Neural crest cell (in vitro differentiated cells): ENCODE results near the gene ARHGEF17. TPM values are rescaled to one million over a fixed set of nuclear protein-coding genes. Genes with fewer than 3 reads are reported as not detected.

Source experiments
- DNase-seq: peaks from one replicate; pipeline ENCODE4 v3.0.0; 2021; ENCODE audit warnings: low read depth, mixed read lengths, low spot score
- H3K27ac Mint-ChIP-seq: one replicate; pipeline ENCODE4 v1.8.0; 2021; ENCODE audit warnings: mild to moderate bottlenecking, mixed read lengths; ENCODE audit not compliant: unreplicated experiment
- H3K27me3 Mint-ChIP-seq: 2 replicates; pipeline ENCODE4 v1.8.0; 2021; ENCODE audit warnings: low read depth, mild to moderate bottlenecking, mixed read lengths
- H3K36me3 Mint-ChIP-seq: 2 replicates; pipeline ENCODE4 v1.8.0; 2021; ENCODE audit warnings: low read depth, mild to moderate bottlenecking, mixed read lengths
- H3K4me1 Mint-ChIP-seq: 2 replicates; pipeline ENCODE4 v1.8.0; 2021; ENCODE audit warnings: mixed read lengths
- H3K4me3 Mint-ChIP-seq: one replicate; pipeline ENCODE4 v1.8.0; 2021; ENCODE audit warnings: mild to moderate bottlenecking, mixed read lengths
- H3K9me3 Mint-ChIP-seq: 2 replicates; pipeline ENCODE4 v1.8.0; 2021; ENCODE audit warnings: mixed read lengths
- total RNA-seq: library from RNA; stranded (reverse); gene quantifications from 2 replicates; pipeline ENCODE4 v1.2.1, GENCODE V29; 2021
- TF ChIP-seq, protein P1 (sequence below): fragments of 200-600 bp; sonication (generic); conservative IDR thresholded peaks from 2 replicates; pipeline ENCODE4 v1.5.0; 2021; ENCODE audit warnings: antibody characterized with exemption, mild to moderate bottlenecking

ARHGEF17 gene
- total RNA-seq, 1 donor from 2014 or later: 55.7 TPM

DNA sequence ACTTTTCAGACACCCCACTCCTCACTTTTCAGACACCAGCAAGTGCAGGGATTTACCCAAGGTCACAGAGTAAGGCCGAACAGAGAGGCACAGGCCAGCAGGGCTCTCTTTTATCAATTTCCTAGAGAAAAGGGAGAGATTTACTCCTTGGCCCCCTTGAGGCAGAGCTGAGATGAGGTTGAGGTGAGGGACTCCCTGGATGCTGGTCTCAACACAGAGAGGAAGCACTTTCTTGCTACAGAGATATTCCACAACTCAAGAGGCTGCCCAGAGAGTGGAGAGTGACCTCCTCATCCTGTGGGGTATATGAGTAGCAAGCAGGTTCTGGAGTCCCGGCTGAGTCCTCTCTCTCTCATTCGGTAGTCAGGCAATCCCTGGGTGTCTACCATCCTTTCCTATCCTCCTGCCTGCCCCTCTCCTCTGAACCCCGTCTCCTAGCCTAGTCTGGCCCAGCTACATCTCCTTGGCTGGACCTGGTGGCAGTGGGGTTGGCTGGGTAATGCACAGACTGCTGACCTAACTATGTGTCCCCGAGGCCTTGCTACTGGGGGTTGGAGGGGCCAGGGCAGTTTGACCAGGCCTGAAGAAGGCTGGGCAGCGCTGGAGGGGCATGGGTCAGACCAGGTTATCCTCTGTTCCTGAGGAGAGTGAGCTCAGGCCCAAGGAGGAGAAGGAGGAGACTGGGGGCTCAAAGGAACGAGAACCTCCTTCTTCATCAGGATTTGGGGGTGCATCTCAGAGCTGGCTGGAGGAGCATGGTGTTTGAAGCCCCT, 1.8 kb upstream of the ARHGEF17 start:
- no peak for DNase-seq
- Mint-ChIP-seq H3K27me3 (no peaks in the 10 kb centered on the region), H3K36me3 (no peaks in the 10 kb centered on the region), H3K9me3 (no peaks in the 10 kb centered on the region), H3K4me1 (peaks cover 18% of the 10 kb centered on the region), H3K27ac (no peak overlapping the region), H3K4me3 (peak overlapping the region; percentile 88)
- TF ChIP-seq, protein P1, sequence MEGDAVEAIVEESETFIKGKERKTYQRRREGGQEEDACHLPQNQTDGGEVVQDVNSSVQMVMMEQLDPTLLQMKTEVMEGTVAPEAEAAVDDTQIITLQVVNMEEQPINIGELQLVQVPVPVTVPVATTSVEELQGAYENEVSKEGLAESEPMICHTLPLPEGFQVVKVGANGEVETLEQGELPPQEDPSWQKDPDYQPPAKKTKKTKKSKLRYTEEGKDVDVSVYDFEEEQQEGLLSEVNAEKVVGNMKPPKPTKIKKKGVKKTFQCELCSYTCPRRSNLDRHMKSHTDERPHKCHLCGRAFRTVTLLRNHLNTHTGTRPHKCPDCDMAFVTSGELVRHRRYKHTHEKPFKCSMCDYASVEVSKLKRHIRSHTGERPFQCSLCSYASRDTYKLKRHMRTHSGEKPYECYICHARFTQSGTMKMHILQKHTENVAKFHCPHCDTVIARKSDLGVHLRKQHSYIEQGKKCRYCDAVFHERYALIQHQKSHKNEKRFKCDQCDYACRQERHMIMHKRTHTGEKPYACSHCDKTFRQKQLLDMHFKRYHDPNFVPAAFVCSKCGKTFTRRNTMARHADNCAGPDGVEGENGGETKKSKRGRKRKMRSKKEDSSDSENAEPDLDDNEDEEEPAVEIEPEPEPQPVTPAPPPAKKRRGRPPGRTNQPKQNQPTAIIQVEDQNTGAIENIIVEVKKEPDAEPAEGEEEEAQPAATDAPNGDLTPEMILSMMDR: no peak

GRCh38 chr11:73306977-73307322, 1.1 kb upstream of the ARHGEF17 start:
- no peaks in the 10 kb centered on the region for H3K36me3 Mint-ChIP-seq
- no peak for DNase-seq
- H3K27ac Mint-ChIP-seq: peak overlapping the region; percentile 95
- peaks cover 24% of the 10 kb centered on the region for H3K4me1 Mint-ChIP-seq
- no peaks in the 10 kb centered on the region for H3K9me3 Mint-ChIP-seq
- TF ChIP-seq, protein P1: no peak
- peak overlapping the region; percentile 88 for H3K4me3 Mint-ChIP-seq
- no peaks in the 10 kb centered on the region for H3K27me3 Mint-ChIP-seq

GRCh38 chr11:73307323-73308002, 613 bp upstream of the ARHGEF17 start:
- Mint-ChIP-seq H3K27me3 (no peaks in the 10 kb centered on the region), H3K9me3 (no peaks in the 10 kb centered on the region), H3K27ac (peak overlapping the region; percentile 95), H3K36me3 (no peaks in the 10 kb centered on the region), H3K4me3 (peak overlapping the region; percentile 88), H3K4me1 (peaks cover 29% of the 10 kb centered on the region)
- peak; percentile 100 for DNase-seq
- TF ChIP-seq, protein P1: peak; percentile 88

- peak overlapping the region; percentile 73 for H3K4me3 Mint-ChIP-seq
- TF ChIP-seq, protein P1: no peak
- H3K9me3 Mint-ChIP-seq: no peaks in the 10 kb centered on the region
- no peaks in the 10 kb centered on the region for H3K27me3 Mint-ChIP-seq
- no peaks in the 10 kb centered on the region for H3K36me3 Mint-ChIP-seq
- peaks cover 46% of the 10 kb centered on the region for H3K4me1 Mint-ChIP-seq
- DNase-seq: peak; percentile 55
- H3K27ac Mint-ChIP-seq: no peak overlapping the region
These were observed 1.2 kb downstream of the ARHGEF17 start for GRCh38 chr11:73308961-73309919.

GRCh38 chr11:73310076-73310475, 2.0 kb downstream of the ARHGEF17 start:
- H3K4me3 Mint-ChIP-seq: peak overlapping the region; percentile 73
- TF ChIP-seq, protein P1: no peak
- no peak overlapping the region for H3K27ac Mint-ChIP-seq
- peaks cover 55% of the 10 kb centered on the region for H3K4me1 Mint-ChIP-seq
- no peak for DNase-seq
- H3K36me3 Mint-ChIP-seq: no peaks in the 10 kb centered on the region
- H3K27me3 Mint-ChIP-seq: no peaks in the 10 kb centered on the region
- H3K9me3 Mint-ChIP-seq: no peaks in the 10 kb centered on the region
